PC-9 (cell line): Measurements from ENCODE around the gene SSR1. TPM values are rescaled to one million over a fixed set of nuclear protein-coding genes. Genes with fewer than 3 reads are reported as not detected.

Experiments
- BruUV-seq: library from RNA; stranded (reverse); fragments of 400-500 nt; replicated peaks from 2 replicates; lab custom pipeline; 2021; lab: Mats Ljungman, UMichigan
- CTCF ChIA-PET: fragments of 300-600 bp; sonication (Branson Sonifier 250); formaldehyde crosslinking; loops from one replicate; lab custom pipeline; 2022; ENCODE audit warnings: antibody characterized with exemption; lab: Charles Lee
- POLR2A ChIA-PET: fragments of 300-600 bp; sonication (Branson Sonifier 250); formaldehyde crosslinking; loops from one replicate; lab custom pipeline; 2022; ENCODE audit warnings: antibody characterized with exemption; ENCODE audit not compliant: unreplicated experiment; lab: Charles Lee
- DNase-seq, 2 experiments: peaks; one replicate each; pipeline versions ENCODE4 v3.0.0 to v3.0.0-alpha.2; 2015 to 2022; ENCODE audit warnings: mixed read lengths in 1 of 2
- H2AFZ ChIP-seq: fragments of 200-600 bp; sonication (generic); 2 replicates; pipeline ENCODE4 v1.8.1; 2017; ENCODE audit warnings: antibody characterized with exemption
- H3F3A ChIP-seq: fragments of 200-600 bp; sonication (generic); 2 replicates; pipeline ENCODE4 v1.8.1; 2017; ENCODE audit warnings: antibody characterized with exemption, mild to moderate bottlenecking, low read depth; ENCODE audit not compliant: insufficient read depth
- H3K27ac ChIP-seq: fragments of 200-600 bp; sonication (generic); 2 replicates; pipeline ENCODE4 v1.6.1; 2016; ENCODE audit warnings: mixed run types
- H3K27me3 ChIP-seq: fragments of 200-600 bp; sonication (generic); 2 replicates; pipeline ENCODE4 v1.6.1; 2016; ENCODE audit warnings: low read depth, mixed run types; ENCODE audit not compliant: insufficient read depth
- H3K36me3 ChIP-seq: fragments of 200-600 bp; sonication (generic); 2 replicates; pipeline ENCODE4 v1.6.1; 2016; ENCODE audit warnings: low read depth, mixed run types
- H3K4me1 ChIP-seq: fragments of 200-600 bp; sonication (generic); replicated peaks from 2 replicates; pipeline ENCODE4 v1.6.1; 2016; ENCODE audit warnings: mixed run types; ENCODE audit not compliant: insufficient read depth
- H3K4me2 ChIP-seq: fragments of 200-600 bp; sonication (generic); 2 replicates; pipeline ENCODE4 v1.6.1; 2017; ENCODE audit warnings: mixed run types
- H3K4me3 ChIP-seq: fragments of 200-600 bp; sonication (generic); 2 replicates; pipeline ENCODE4 v1.6.1; 2016; ENCODE audit warnings: mixed run types
- H3K79me2 ChIP-seq: fragments of 200-600 bp; sonication (generic); 2 replicates; pipeline ENCODE4 v1.6.1; 2017; ENCODE audit warnings: low read depth, mixed run types
- H3K9me2 ChIP-seq: fragments of 200-600 bp; sonication (generic); 2 replicates; pipeline ENCODE4 v1.8.1; 2017; ENCODE audit warnings: mild to moderate bottlenecking; ENCODE audit not compliant: insufficient read depth
- H3K9me3 ChIP-seq: fragments of 200-600 bp; sonication (generic); 2 replicates; pipeline ENCODE4 v1.8.1; 2016; ENCODE audit warnings: low read depth; ENCODE audit not compliant: insufficient read depth
- H4K20me1 ChIP-seq: fragments of 200-600 bp; sonication (generic); 2 replicates; pipeline ENCODE4 v1.8.1; 2017; ENCODE audit not compliant: insufficient read depth
- CTCF ChIP-seq: fragments of 200-600 bp; sonication (generic); conservative IDR thresholded peaks from 2 replicates; pipeline ENCODE4 v1.6.1; 2017; ENCODE audit warnings: mixed run types, antibody characterized with exemption, mild to moderate bottlenecking, moderate library complexity
- EZH2 ChIP-seq: fragments of 200-600 bp; sonication (generic); IDR thresholded peaks from 2 replicates; pipeline ENCODE4 v1.8.0; 2017; ENCODE audit warnings: antibody characterized with exemption, low read depth
- intact Hi-C: fragments of 100-400 bp; cut with micrococcal nuclease; formaldehyde crosslinking; loops from one replicate; pipeline ENCODE4 v1.10.0; 2022; ENCODE audit not compliant: unreplicated experiment
- total RNA-seq: library from RNA; stranded (reverse); gene quantifications from 2 replicates; pipeline ENCODE4 v1.2.3, GENCODE V29; 2021

SSR1 gene
- total RNA-seq, 1 experiment from 2014 or later = 118 TPM

DNA sequence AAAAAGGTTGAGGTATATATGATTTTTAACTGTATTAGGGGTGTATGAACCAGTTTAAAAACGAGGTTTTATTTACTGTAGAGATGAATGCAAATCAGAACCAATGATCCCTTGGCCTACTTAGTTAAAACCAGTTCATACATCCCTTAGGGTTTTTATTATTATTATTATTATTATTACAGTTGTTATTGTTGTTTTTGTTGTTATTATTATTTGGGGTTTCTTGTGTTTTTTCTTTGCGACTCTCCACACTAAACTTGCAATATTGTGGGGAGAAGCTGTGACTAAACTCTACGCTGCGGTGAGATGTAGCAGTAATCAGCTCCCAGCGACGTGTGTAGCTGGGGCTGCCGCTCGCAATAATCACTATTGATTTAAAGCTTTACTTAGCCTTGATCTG is 62.2 kb downstream of the SSR1 start:
- no peaks in the 10 kb centered on the region for H3K4me1 ChIP-seq
- TF ChIP-seq CTCF (no peak), EZH2 (no peak)
- no peak overlapping the region for H2AFZ ChIP-seq
- H3K36me3 ChIP-seq = no peaks in the 10 kb centered on the region
- CTCF ChIA-PET = no interaction called here
- H4K20me1 ChIP-seq = no peaks in the 10 kb centered on the region; the same call in 1 of the 2 replicates
- no peaks in the 10 kb centered on the region for H3K9me3 ChIP-seq
- no peaks in the 10 kb centered on the region for H3F3A ChIP-seq
- intact Hi-C loops = no loop called here
- no TSS peak for BruUV-seq
- POLR2A ChIA-PET = no interaction called here
- no peaks in the 10 kb centered on the region for H3K79me2 ChIP-seq
- H3K4me2 ChIP-seq = no peak overlapping the region
- no peaks in the 10 kb centered on the region for H3K9me2 ChIP-seq
- no peak overlapping the region for H3K4me3 ChIP-seq
- no peaks in the 10 kb centered on the region for H3K27me3 ChIP-seq
- DNase-seq = no peak
- no peak overlapping the region for H3K27ac ChIP-seq

- BruUV-seq = no TSS peak
- Histone ChIP-seq H3F3A (no peaks in the 10 kb centered on the region), H3K9me3 (no peaks in the 10 kb centered on the region), H3K9me2 (no peaks in the 10 kb centered on the region), H3K4me1 (no peaks in the 10 kb centered on the region), H3K79me2 (no peaks in the 10 kb centered on the region), H2AFZ (no peak overlapping the region), H3K4me2 (no peak overlapping the region), H3K4me3 (no peak overlapping the region), H4K20me1 (no peaks in the 10 kb centered on the region; the same call in 1 of the 2 replicates), H3K27ac (no peak overlapping the region), H3K27me3 (no peaks in the 10 kb centered on the region), H3K36me3 (no peaks in the 10 kb centered on the region)
- TF ChIP-seq CTCF (no peak), EZH2 (no peak)
- intact Hi-C loops = no loop called here
- CTCF ChIA-PET = no interaction called here
- POLR2A ChIA-PET = no interaction called here
- DNase-seq = no peak
Observed at GRCh38 chr6:7249946-7250643, 62.9 kb downstream of the SSR1 start.

- ChIA-PET CTCF (no interaction called here), POLR2A (no interaction called here)
- no peak overlapping the region for H2AFZ ChIP-seq
- H3K4me3 ChIP-seq = no peak overlapping the region
- H4K20me1 ChIP-seq = no peaks in the 10 kb centered on the region; the same call in 1 of the 2 replicates
- H3K79me2 ChIP-seq = no peaks in the 10 kb centered on the region
- H3K27ac ChIP-seq = no peak overlapping the region
- no peak for DNase-seq
- BruUV-seq = no TSS peak
- H3K36me3 ChIP-seq = no peaks in the 10 kb centered on the region
- H3K27me3 ChIP-seq = no peaks in the 10 kb centered on the region
- no peaks in the 10 kb centered on the region for H3K4me1 ChIP-seq
- no peaks in the 10 kb centered on the region for H3K9me2 ChIP-seq
- intact Hi-C loops = no loop called here
- H3F3A ChIP-seq = no peaks in the 10 kb centered on the region
- H3K9me3 ChIP-seq = no peaks in the 10 kb centered on the region
- H3K4me2 ChIP-seq = no peak overlapping the region
- TF ChIP-seq EZH2 = no peak
Observed at GRCh38 chr6:7249391-7249790, 63.6 kb downstream of the SSR1 start.

DNA sequence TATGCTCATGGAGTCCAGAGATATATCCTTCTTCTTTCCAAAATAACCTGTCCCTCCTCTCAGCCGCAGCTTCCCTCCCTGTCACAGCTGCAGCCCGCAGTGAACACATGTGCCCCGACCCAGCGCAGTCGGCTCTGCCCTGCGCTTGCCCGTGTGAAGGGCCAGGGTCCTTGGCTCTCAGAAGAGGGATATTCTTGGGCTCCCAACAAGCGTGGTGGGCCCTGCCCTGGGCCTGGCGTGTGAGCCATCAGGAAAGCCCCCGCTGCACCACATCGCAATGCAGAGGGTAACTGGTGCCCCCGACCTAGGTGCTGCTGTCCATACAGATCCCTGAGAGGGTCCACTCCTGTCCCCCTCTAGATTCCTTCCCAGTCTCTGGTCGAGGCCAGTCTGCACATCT is 65.2 kb downstream of the SSR1 start:
- Histone ChIP-seq H4K20me1 (no peaks in the 10 kb centered on the region; the same call in 1 of the 2 replicates), H3K4me1 (peaks cover 6% of the 10 kb centered on the region; the same call in 1 of the 2 replicates), H3K4me2 (no peak overlapping the region), H3K9me2 (no peaks in the 10 kb centered on the region), H3K36me3 (no peaks in the 10 kb centered on the region), H2AFZ (no peak overlapping the region), H3K27ac (no peak overlapping the region), H3K4me3 (no peak overlapping the region), H3F3A (peaks cover 5% of the 10 kb centered on the region; the same call in 1 of the 2 replicates), H3K9me3 (no peaks in the 10 kb centered on the region), H3K27me3 (no peaks in the 10 kb centered on the region), H3K79me2 (no peaks in the 10 kb centered on the region)
- ChIA-PET CTCF (no interaction called here), POLR2A (no interaction called here)
- BruUV-seq = no TSS peak
- TF ChIP-seq CTCF (no peak), EZH2 (no peak)
- DNase-seq = no peak
- intact Hi-C loops = no loop called here
